Mucosa of descending colon (tissue), 3 donors: ENCODE data around the gene BCL7A. TPM values are rescaled to one million over a fixed set of nuclear protein-coding genes. Genes with fewer than 3 reads are reported as not detected.

ENCODE experiments used
- ATAC-seq: fragments of 200-7000 bp; cut with Tn5 transposase; one replicate; pipeline ENCODE4 v1.9.1; 2020; ENCODE audit warnings: mild to moderate bottlenecking, moderate library complexity
- DNase-seq, 3 donors: peaks; one replicate each; pipeline ENCODE4 v3.0.0-alpha.2; 2020
- H3K36me3 ChIP-seq: fragments of 200-600 bp; one replicate; pipeline ENCODE4 v1.8.0; 2021; ENCODE audit warnings: low read depth, mild to moderate bottlenecking
- H3K4me1 ChIP-seq: fragments of 200-600 bp; one replicate; pipeline ENCODE4 v1.8.0; 2021; ENCODE audit warnings: low read depth, mild to moderate bottlenecking
- H3K4me3 ChIP-seq: fragments of 200-600 bp; one replicate; pipeline ENCODE4 v1.8.0; 2021; ENCODE audit warnings: mild to moderate bottlenecking
- H3K9me3 ChIP-seq: fragments of 200-600 bp; one replicate; pipeline ENCODE4 v1.8.0; 2021; ENCODE audit warnings: mild to moderate bottlenecking
- CTCF ChIP-seq: fragments of 200-600 bp; IDR thresholded peaks from one replicate; pipeline ENCODE4 v1.8.0; 2022; ENCODE audit warnings: antibody characterized with exemption, mild to moderate bottlenecking
- intact Hi-C, 2 donors: fragments of 100-400 bp; cut with DNase I in 1 of 2; cut with micrococcal nuclease in 1 of 2; formaldehyde crosslinking; loops; one replicate each; pipeline versions ENCODE4 v1.11.0 to v1.11.1; 2022; cut with DNase I, micrococcal nuclease
- long read RNA-seq, 2 donors: library from polyadenylated mRNA; unstranded; transcript quantifications; one replicate each; pipeline ENCODE4 v2.0.0, GENCODE V29; 2019 to 2021
- total RNA-seq, 3 donors: library from RNA; stranded (reverse); fragmentation: NEBNext Ultra II Directional in 2 of 3; extraction: Animal tissue kit (Norgen Biotek cat#: 25700) in 2 of 3; gene quantifications; one replicate each; pipeline versions ENCODE4 v1.2.1 to v1.2.4, GENCODE V29; 2021 to 2023
- donor health status: DM: no; HTN: no; CAD: no; lungs with moderate emphysema.
- donor health status: DM: no; HTN: no; CAD: no.
- donor health status: DM: no; HTN: yes; CAD: no.

Gene BCL7A
- total RNA-seq: 10 to 100 TPM in 1 of 3 donors, 1 to 10 TPM in 2; 5.2 to 11.6 (median 5.7) TPM
- long read RNA-seq, donor 1, full-length matches to known transcripts: 4 of 5 reads
- long read RNA-seq, donor 1, partial matches to known transcripts: 0 of 5 reads
- long read RNA-seq, donor 1, other reads (novel, unspliced or antisense): 1 of 5 reads
- long read RNA-seq, donor 2, partial matches to known transcripts: 0 of 4 reads
- long read RNA-seq, donor 2, other reads (novel, unspliced or antisense): 0 of 4 reads

- H3K4me3 ChIP-seq: peak within 1 kb of the TSS; percentile 38
- peaks cover 19% of the 10 kb centered on the region for H3K4me1 ChIP-seq
- DNase-seq (peak; percentile 73 to 80 (median 75)), ATAC-seq (peak; percentile 88)
- H3K36me3 ChIP-seq: no peaks in the 10 kb centered on the region
- intact Hi-C loops: no loop called here
- no peaks in the 10 kb centered on the region for H3K9me3 ChIP-seq
- TF ChIP-seq CTCF: no peak
These were observed at the start of gene BCL7A for GRCh38 chr12:122021822-122022392. Gene BCL7A (plus strand): TSS chr12:122021884. CDS start chr12:122022092, 208 bp downstream.

- Histone ChIP-seq H3K4me3 (no peak overlapping the region), H3K4me1 (no peaks in the 10 kb centered on the region), H3K9me3 (peaks cover 7% of the 10 kb centered on the region), H3K36me3 (no peaks in the 10 kb centered on the region)
- ATAC-seq: no peak
- intact Hi-C loops: no loop called here
- TF ChIP-seq CTCF: no peak
- DNase-seq: no peak
These were observed 47.4 kb upstream of the BCL7A start for GRCh38 chr12:121974026-121974985.

GRCh38 chr12:121975021-121975420 is 46.7 kb upstream of the BCL7A start:
- TF ChIP-seq CTCF: no peak
- ATAC-seq (no peak), DNase-seq (no peak)
- Histone ChIP-seq H3K9me3 (peaks cover 7% of the 10 kb centered on the region), H3K4me1 (no peaks in the 10 kb centered on the region), H3K4me3 (no peak overlapping the region), H3K36me3 (no peaks in the 10 kb centered on the region)
- intact Hi-C loops: no loop called here

- no peaks in the 10 kb centered on the region for H3K4me1 ChIP-seq
- no peak overlapping the region for H3K4me3 ChIP-seq
- no peaks in the 10 kb centered on the region for H3K36me3 ChIP-seq
- no peak for TF ChIP-seq CTCF
- intact Hi-C loops: no loop called here
- ATAC-seq (peak; percentile 69), DNase-seq (peak in 1 of 3 donors; percentile 22)
- H3K9me3 ChIP-seq: peaks cover 7% of the 10 kb centered on the region
These were observed 44.7 kb upstream of the BCL7A start for GRCh38 chr12:121976950-121977349.

- Histone ChIP-seq H3K9me3 (no peaks in the 10 kb centered on the region), H3K4me3 (no peak overlapping the region), H3K36me3 (no peaks in the 10 kb centered on the region), H3K4me1 (no peaks in the 10 kb centered on the region)
- peak in 1 of 3 donors; percentile 10 for DNase-seq
- ATAC-seq: peak; percentile 32
- intact Hi-C loops: no loop called here
- TF ChIP-seq CTCF: no peak
These were observed 41.3 kb upstream of the BCL7A start for GRCh38 chr12:121980191-121980891.
